Activated CD4-positive, CD25-positive, alpha-beta regulatory T cell treated with anti-CD3 and anti-CD28 coated beads, Interleukin-2, amount 50 U/mL, for 72 hours (primary cell): Measurements from ENCODE around the gene SCN4A.
"Not testable (repeated sequence)": the region's sequence is repeated elsewhere in the genome, so short reads cannot be mapped to it uniquely, and the experiment has no call there.

Source experiments
- DNase-seq: peaks from one replicate; pipeline ENCODE4 v3.0.0; 2021

SCN4A gene

DNA sequence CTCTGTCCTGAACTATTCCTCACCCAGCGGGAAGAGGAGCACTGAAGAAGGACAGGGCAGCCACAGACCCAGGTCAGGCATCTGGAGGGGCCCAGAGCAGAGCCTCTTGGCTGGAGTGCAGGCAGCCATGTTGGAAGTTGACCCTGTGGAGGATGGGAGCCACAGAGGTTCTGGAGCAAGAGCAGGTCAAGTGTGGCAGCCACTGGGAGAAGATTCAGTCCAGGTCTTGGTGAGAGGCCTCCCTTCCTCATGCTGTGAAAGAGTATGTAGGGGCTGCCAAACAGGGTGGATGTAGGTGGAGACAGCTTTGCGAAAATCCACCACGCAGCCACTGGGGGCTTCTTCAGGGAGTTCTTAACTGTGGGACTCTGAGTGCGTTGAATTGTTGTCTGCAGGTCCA is 40.0 kb downstream of the SCN4A start:
- DNase-seq, result no peak

GRCh38 chr17:63931981-63932561 is 40.6 kb downstream of the SCN4A start, which contains the start of gene CD79B:
CD79B (minus strand) TSS chr17:63932331; CDS start chr17:63932261, 70 bp downstream.
- DNase-seq, result peak; percentile 61

DNA sequence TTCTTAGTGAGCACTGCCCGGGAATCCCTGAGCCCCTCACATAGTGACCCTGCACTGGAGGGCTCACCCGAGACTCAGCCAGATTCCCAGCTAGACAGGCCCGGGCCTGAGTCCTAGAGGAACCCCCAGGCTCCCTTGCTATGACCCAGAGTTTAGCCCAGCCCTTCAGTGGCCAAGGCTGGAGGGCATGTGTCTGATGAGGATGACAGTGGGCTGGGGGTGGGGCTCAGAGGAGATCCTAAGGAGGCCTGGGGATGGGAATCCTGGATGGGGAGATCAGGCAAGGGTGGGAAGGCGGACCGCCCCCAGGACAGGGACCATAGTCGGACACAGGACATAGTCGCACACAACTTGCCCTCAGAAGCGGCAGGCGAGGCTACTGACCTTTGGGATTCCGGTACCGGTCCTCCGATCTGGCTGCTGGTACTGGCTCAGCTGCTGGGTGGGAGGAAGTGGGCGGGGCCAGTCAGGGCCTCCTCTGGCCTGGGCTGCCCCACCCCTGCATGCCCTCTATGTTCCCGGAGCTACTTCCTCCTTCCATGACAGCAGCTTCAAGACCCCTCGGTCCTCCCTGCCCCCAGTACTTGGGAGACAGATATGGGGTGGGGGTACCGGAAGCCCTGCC is 41.7 kb downstream of the SCN4A start:
- peak; percentile 69 for DNase-seq

DNA sequence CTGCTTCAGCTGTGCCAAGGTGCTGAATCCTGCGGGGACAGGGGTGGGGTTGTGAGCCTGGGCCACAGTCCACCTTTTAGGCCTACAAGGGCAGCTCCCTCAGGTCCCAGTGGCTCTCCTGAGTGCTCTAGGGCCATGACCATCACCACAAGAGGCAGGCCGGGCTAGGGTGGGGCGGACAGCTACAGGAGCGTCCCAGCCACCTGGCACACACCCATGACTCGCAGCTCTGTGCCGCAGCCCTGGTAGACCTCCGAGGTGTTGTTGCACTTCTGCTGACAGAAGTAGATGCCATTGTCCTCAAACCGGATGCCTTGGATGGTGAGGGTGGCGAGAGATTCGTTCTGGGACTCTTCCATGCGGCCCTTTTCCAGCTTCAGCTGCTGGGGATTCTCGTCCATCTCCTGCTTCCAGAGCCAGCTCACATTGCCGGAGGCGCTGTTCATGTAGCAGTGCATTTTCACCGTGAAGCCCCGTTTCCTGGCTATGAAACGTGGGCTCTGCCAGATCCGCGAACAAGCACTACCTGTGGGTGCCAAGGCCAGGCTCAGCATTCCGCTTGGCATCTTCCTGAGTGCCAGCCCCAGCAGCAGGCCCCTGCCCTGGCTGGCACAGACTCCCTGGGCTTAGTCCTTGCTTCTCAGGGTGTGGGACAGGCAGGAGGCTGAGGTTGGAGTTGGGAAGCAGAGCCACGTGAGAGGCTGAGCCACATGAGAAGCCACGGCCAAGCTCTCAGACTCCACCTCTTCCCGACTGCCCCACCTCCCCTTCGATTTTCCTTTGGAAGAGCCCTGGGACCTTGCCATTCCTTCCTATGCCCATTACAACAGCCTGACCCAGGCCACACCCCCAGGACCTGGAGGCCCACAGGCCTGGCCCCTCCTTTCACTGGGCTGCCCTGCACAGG is 42.6 kb downstream of the SCN4A start:
- DNase-seq, result no peak

GRCh38 chr17:63928966-63929695 is 43.6 kb downstream of the SCN4A start:
- no peak for DNase-seq

DNA sequence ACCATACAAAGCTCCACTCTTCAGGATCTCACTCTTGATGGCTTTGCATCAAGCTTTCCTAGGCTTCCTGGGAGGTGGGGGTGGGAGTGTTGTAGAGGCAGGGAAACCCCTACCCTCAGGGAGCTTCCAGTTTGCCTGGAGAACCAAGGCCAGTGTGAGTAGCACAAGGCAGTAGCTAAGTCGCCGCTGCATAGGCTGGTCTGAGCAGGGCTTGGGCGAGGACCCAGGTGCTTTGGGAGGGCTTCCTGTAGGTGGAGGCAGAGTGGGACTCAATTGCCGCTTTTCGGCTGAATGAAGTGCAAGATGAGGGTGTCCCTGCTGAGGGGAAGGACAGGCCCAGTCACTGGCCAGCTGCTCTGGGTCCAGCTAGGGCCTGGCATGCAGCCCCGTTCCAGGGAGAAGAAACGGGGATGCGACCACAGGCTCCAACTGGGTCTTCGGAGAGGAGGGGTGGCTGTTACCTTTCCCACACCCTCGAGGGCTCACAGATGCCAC is 44.5 kb downstream of the SCN4A start:
- DNase-seq, result no peak

GRCh38 chr17:63927464-63928171 is 45.1 kb downstream of the SCN4A start:
- DNase-seq, result no peak

DNA sequence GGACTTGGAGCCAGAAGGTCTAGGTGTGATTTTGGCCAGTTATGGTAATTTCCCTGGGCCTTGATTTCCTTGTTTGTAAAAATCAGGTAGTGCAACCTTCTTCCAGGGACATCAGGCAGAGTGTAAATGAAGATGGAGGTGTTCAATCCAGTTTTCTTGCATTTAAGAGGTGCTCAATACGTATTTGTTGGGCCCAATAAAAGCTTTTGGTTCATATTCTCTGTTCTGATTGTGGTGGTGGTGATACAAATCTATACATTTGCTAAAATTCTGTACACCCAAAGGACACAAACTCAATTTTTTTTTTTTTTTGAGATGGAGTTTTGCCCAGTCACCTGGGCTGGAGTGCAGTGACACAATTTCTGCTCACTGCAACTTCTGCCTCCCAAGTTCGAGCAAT is 46.6 kb downstream of the SCN4A start:
- DNase-seq, result no peak

- DNase-seq, result no peak
Measured at GRCh38 chr17:63925615-63926014, 47.1 kb downstream of the SCN4A start.

GRCh38 chr17:63922402-63922801 is 50.3 kb downstream of the SCN4A start:
- DNase-seq, result not testable (repeated sequence)

DNA sequence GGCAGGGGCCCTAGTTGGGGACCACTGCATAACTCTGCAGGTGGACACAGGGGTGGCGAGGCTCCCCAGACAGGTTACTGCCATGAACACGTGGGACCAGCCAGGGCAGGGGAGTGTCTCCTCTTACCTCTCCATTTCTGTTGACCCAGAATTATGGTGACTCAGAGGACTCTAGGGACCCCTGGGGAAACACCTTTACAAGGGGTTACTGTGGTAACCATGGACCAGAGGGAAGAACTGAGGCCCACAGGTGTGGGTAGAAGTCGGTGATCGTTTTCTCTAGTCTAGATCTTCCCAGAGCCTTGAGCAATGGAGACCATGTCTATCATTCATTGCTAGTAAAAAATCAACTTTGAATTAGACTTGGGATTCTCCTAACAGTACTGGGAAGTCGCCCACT is 51.9 kb downstream of the SCN4A start:
- not testable (repeated sequence) for DNase-seq

- not testable (repeated sequence) for DNase-seq
Measured at GRCh38 chr17:63920050-63920449, 52.7 kb downstream of the SCN4A start.

- DNase-seq, result peak; percentile 74
Measured at GRCh38 chr17:63919311-63919723, 53.4 kb downstream of the SCN4A start.

- not testable (repeated sequence) for DNase-seq
Measured at GRCh38 chr17:63918789-63919305, 53.9 kb downstream of the SCN4A start, which contains the start of gene GH1. GH1 (minus strand) TSS chr17:63918839; CDS start chr17:63918776, 63 bp downstream.

DNA sequence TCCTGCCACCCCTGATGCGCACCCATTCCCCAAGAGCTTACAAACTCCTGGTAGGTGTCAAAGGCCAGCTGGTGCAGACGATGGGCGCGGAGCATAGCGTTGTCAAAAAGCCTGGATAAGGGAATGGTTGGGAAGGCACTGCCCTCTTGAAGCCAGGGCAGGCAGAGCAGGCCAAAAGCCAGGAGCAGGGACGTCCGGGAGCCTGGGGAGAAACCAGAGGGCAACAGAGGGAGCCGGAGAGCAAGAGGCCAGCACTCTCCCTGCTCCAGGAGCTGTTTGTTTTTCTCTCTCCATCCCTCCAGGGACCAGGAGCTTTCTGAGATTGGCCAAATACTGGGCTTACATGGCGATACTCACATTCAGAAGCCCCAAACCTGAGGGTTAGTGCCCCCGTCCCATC is 54.4 kb downstream of the SCN4A start:
- no peak for DNase-seq

GRCh38 chr17:63917646-63918045 is 55.1 kb downstream of the SCN4A start:
- no peak for DNase-seq

GRCh38 chr17:63917206-63917605 is 55.5 kb downstream of the SCN4A start:
- peak; percentile 1 for DNase-seq

GRCh38 chr17:63916566-63917185 is 56.0 kb downstream of the SCN4A start:
- no peak for DNase-seq

DNA sequence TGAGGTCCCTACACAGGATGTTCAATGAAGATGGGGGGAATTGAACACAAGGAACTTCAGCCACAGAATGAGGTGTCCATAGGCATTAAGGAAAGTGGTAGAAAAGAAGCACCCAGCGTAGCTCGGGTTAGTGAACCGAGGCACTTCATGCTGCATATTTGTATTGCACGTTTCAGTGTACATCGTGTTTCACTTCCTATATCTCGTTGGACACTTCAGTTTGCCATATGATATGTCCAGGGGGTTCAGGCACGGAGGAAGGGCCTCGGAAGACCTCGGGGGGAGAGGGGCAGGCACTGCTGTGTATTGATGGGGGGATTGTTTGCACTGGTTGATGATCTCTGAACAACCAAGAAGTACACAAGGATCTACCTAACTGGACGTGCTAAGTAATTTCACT is 57.0 kb downstream of the SCN4A start:
- not testable (repeated sequence) for DNase-seq

GRCh38 chr17:63914471-63914870 is 58.2 kb downstream of the SCN4A start:
- no peak for DNase-seq

DNA sequence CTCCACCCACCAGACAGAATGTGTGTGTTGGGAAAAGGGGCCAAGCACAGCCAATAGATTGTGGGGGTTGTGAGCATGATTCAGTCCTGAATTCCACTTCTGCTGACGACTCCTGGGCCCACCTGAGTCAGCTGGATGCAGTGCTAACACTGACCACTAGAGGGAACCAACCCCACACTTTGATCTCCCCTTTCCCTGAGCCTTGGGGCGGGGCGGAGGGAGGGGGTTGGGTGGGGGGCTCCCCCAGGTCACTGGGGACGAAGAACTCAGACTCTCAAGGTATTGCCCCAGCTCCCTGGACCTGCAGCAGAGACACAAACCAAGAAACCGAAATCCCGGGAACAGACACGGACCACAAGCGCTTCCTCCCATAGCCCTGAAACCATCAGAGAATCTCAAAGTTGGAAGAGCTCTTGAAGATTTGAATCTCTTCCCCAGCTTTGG is 61.0 kb downstream of the SCN4A start:
- DNase-seq, result peak; percentile 70
